PC-9 (cell line): ENCODE measurements around the gene GNG4. TPM values are rescaled to one million over a fixed set of nuclear protein-coding genes. Genes with fewer than 3 reads are reported as not detected.
"Not testable (repeated sequence)": the region's sequence is repeated elsewhere in the genome, so short reads cannot be mapped to it uniquely, and the experiment has no call there.

Source experiments
- BruUV-seq: library from RNA; stranded (reverse); fragments of 400-500 nt; replicated peaks from 2 replicates; lab custom pipeline; 2021; lab: Mats Ljungman, UMichigan
- CTCF ChIA-PET: fragments of 300-600 bp; sonication (Branson Sonifier 250); formaldehyde crosslinking; loops from one replicate; lab custom pipeline; 2022; ENCODE audit warnings: antibody characterized with exemption; lab: Charles Lee
- POLR2A ChIA-PET: fragments of 300-600 bp; sonication (Branson Sonifier 250); formaldehyde crosslinking; loops from one replicate; lab custom pipeline; 2022; ENCODE audit warnings: antibody characterized with exemption; ENCODE audit not compliant: unreplicated experiment; lab: Charles Lee
- DNase-seq, 2 experiments: peaks; one replicate each; pipeline versions ENCODE4 v3.0.0 to v3.0.0-alpha.2; 2015 to 2022; ENCODE audit warnings: mixed read lengths in 1 of 2
- H2AFZ ChIP-seq: fragments of 200-600 bp; sonication (generic); 2 replicates; pipeline ENCODE4 v1.8.1; 2017; ENCODE audit warnings: antibody characterized with exemption
- H3F3A ChIP-seq: fragments of 200-600 bp; sonication (generic); 2 replicates; pipeline ENCODE4 v1.8.1; 2017; ENCODE audit warnings: antibody characterized with exemption, mild to moderate bottlenecking, low read depth; ENCODE audit not compliant: insufficient read depth
- H3K27ac ChIP-seq: fragments of 200-600 bp; sonication (generic); 2 replicates; pipeline ENCODE4 v1.6.1; 2016; ENCODE audit warnings: mixed run types
- H3K27me3 ChIP-seq: fragments of 200-600 bp; sonication (generic); 2 replicates; pipeline ENCODE4 v1.6.1; 2016; ENCODE audit warnings: low read depth, mixed run types; ENCODE audit not compliant: insufficient read depth
- H3K36me3 ChIP-seq: fragments of 200-600 bp; sonication (generic); 2 replicates; pipeline ENCODE4 v1.6.1; 2016; ENCODE audit warnings: low read depth, mixed run types
- H3K4me1 ChIP-seq: fragments of 200-600 bp; sonication (generic); replicated peaks from 2 replicates; pipeline ENCODE4 v1.6.1; 2016; ENCODE audit warnings: mixed run types; ENCODE audit not compliant: insufficient read depth
- H3K4me2 ChIP-seq: fragments of 200-600 bp; sonication (generic); 2 replicates; pipeline ENCODE4 v1.6.1; 2017; ENCODE audit warnings: mixed run types
- H3K4me3 ChIP-seq: fragments of 200-600 bp; sonication (generic); 2 replicates; pipeline ENCODE4 v1.6.1; 2016; ENCODE audit warnings: mixed run types
- H3K79me2 ChIP-seq: fragments of 200-600 bp; sonication (generic); 2 replicates; pipeline ENCODE4 v1.6.1; 2017; ENCODE audit warnings: low read depth, mixed run types
- H3K9me2 ChIP-seq: fragments of 200-600 bp; sonication (generic); 2 replicates; pipeline ENCODE4 v1.8.1; 2017; ENCODE audit warnings: mild to moderate bottlenecking; ENCODE audit not compliant: insufficient read depth
- H3K9me3 ChIP-seq: fragments of 200-600 bp; sonication (generic); 2 replicates; pipeline ENCODE4 v1.8.1; 2016; ENCODE audit warnings: low read depth; ENCODE audit not compliant: insufficient read depth
- H4K20me1 ChIP-seq: fragments of 200-600 bp; sonication (generic); 2 replicates; pipeline ENCODE4 v1.8.1; 2017; ENCODE audit not compliant: insufficient read depth
- CTCF ChIP-seq: fragments of 200-600 bp; sonication (generic); conservative IDR thresholded peaks from 2 replicates; pipeline ENCODE4 v1.6.1; 2017; ENCODE audit warnings: mixed run types, antibody characterized with exemption, mild to moderate bottlenecking, moderate library complexity
- EZH2 ChIP-seq: fragments of 200-600 bp; sonication (generic); IDR thresholded peaks from 2 replicates; pipeline ENCODE4 v1.8.0; 2017; ENCODE audit warnings: antibody characterized with exemption, low read depth
- intact Hi-C: fragments of 100-400 bp; cut with micrococcal nuclease; formaldehyde crosslinking; loops from one replicate; pipeline ENCODE4 v1.10.0; 2022; ENCODE audit not compliant: unreplicated experiment
- total RNA-seq: library from RNA; stranded (reverse); gene quantifications from 2 replicates; pipeline ENCODE4 v1.2.3, GENCODE V29; 2021

The GNG4 gene
- total RNA-seq, 1 experiment from 2014 or later: 16.3 TPM

- BruUV-seq: no TSS peak
- TF ChIP-seq CTCF (no peak), EZH2 (no peak)
- Histone ChIP-seq H3K4me1 (no peaks in the 10 kb centered on the region), H3K27me3 (no peaks in the 10 kb centered on the region), H3K9me2 (no peaks in the 10 kb centered on the region), H3F3A (no peaks in the 10 kb centered on the region), H3K27ac (no peak overlapping the region), H4K20me1 (no peaks in the 10 kb centered on the region), H3K4me2 (no peak overlapping the region), H3K4me3 (no peak overlapping the region), H2AFZ (no peak overlapping the region), H3K79me2 (no peaks in the 10 kb centered on the region), H3K9me3 (no peaks in the 10 kb centered on the region), H3K36me3 (no peaks in the 10 kb centered on the region)
- intact Hi-C loops: no loop called here
- ChIA-PET POLR2A (no interaction called here), CTCF (no interaction called here)
- DNase-seq: no peak
These were observed 100.0 kb downstream of the GNG4 start for GRCh38 chr1:235549351-235550139.

- H3K36me3 ChIP-seq, H3K4me1 ChIP-seq, H3K27ac ChIP-seq, H3F3A ChIP-seq, H3K9me2 ChIP-seq, POLR2A ChIA-PET, H3K9me3 ChIP-seq, H3K4me3 ChIP-seq, H3K79me2 ChIP-seq, H4K20me1 ChIP-seq, H3K27me3 ChIP-seq, BruUV-seq, H3K4me2 ChIP-seq, CTCF ChIA-PET, DNase-seq, intact Hi-C loops, H2AFZ ChIP-seq: not testable (repeated sequence)
These were observed 103.0 kb downstream of the GNG4 start for GRCh38 chr1:235546369-235547155.

- Histone ChIP-seq H3K4me1 (no peaks in the 10 kb centered on the region), H3K79me2 (no peaks in the 10 kb centered on the region), H3K4me2 (no peak overlapping the region), H3F3A (no peaks in the 10 kb centered on the region), H3K9me3 (no peaks in the 10 kb centered on the region), H3K36me3 (no peaks in the 10 kb centered on the region), H2AFZ (no peak overlapping the region), H3K27me3 (no peaks in the 10 kb centered on the region), H3K4me3 (no peak overlapping the region), H4K20me1 (no peaks in the 10 kb centered on the region), H3K27ac (no peak overlapping the region), H3K9me2 (no peaks in the 10 kb centered on the region)
- POLR2A ChIA-PET: no interaction called here
- TF ChIP-seq EZH2: no peak
- TF ChIP-seq CTCF: no peak
- DNase-seq: no peak
- CTCF ChIA-PET: no interaction called here
- intact Hi-C loops: no loop called here
- no TSS peak for BruUV-seq
These were observed 104.2 kb downstream of the GNG4 start for GRCh38 chr1:235545292-235545930.

GRCh38 chr1:235542845-235543244 lies 106.7 kb downstream of the GNG4 start:
- H3K36me3 ChIP-seq, H3K79me2 ChIP-seq, H3K4me2 ChIP-seq, H3K4me3 ChIP-seq, BruUV-seq, H3K27ac ChIP-seq, H3K4me1 ChIP-seq, DNase-seq, H4K20me1 ChIP-seq, intact Hi-C loops, H3K9me2 ChIP-seq, H3K27me3 ChIP-seq, H3F3A ChIP-seq, POLR2A ChIA-PET, H2AFZ ChIP-seq, H3K9me3 ChIP-seq: not testable (repeated sequence)
- CTCF ChIA-PET: interaction anchor here (0.6 kb wide), 1 partner anchor 1145 kb away, joined by 3 read pairs; no protein-coding TSS in a partner anchor
